ENCODE results near the gene WAS. TPM values are rescaled to one million over a fixed set of nuclear protein-coding genes. Genes with fewer than 3 reads are reported as not detected.
"Not testable (repeated sequence)": the region's sequence is repeated elsewhere in the genome, so short reads cannot be mapped to it uniquely, and the experiment has no call there.

Gene WAS
- total RNA-seq = 10 to 100 TPM; 76.6 to 84.2 TPM

DNA sequence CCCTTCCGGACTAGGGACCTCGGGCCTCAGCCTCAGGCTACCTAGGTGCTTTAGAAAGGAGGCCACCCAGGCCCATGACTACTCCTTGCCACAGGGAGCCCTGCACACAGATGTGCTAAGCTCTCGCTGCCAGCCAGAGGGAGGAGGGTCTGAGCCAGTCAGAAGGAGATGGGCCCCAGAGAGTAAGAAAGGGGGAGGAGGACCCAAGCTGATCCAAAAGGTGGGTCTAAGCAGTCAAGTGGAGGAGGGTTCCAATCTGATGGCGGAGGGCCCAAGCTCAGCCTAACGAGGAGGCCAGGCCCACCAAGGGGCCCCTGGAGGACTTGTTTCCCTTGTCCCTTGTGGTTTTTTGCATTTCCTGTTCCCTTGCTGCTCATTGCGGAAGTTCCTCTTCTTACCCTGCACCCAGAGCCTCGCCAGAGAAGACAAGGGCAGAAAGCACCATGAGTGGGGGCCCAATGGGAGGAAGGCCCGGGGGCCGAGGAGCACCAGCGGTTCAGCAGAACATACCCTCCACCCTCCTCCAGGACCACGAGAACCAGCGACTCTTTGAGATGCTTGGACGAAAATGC is at the start of gene WAS:
Gene WAS (plus strand): TSS at position 389 of the 572 bp plus-strand sequence. CDS start 55 bp downstream, at position 444.
- POLR2A ChIA-PET = interaction anchor here (1.0 to 2.1 kb wide), 4 partner anchors 9 to 54 kb away, joined by 3 to 4 read pairs (median 4); no protein-coding TSS in a partner anchor
- CTCF ChIA-PET = interaction anchor here (1.1 to 1.3 kb wide), 2 partner anchors 35 to 254 kb away, joined by 3 to 4 read pairs; no protein-coding TSS in a partner anchor

DNA sequence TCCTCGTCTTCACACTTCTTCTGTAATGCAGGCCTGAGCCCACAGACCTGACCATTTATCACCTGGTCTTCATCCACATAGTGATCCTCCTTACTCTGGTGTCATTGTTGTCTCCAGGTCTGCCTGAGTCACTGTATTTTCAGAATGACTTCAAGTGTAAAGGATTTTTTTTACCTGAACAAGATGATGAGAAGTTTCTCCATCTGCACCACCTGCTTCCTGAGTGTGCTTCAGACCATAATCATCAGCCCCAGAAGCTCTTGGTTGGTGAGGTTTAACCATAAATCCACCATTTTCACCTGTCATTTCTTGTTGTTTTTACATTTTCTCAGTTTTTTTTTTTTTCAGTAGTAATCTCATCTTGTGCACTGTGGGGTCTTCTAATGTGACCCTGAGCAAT is 47.3 kb upstream of the WAS start:
- ChIA-PET CTCF (no interaction called here), POLR2A (no interaction called here)

DNA sequence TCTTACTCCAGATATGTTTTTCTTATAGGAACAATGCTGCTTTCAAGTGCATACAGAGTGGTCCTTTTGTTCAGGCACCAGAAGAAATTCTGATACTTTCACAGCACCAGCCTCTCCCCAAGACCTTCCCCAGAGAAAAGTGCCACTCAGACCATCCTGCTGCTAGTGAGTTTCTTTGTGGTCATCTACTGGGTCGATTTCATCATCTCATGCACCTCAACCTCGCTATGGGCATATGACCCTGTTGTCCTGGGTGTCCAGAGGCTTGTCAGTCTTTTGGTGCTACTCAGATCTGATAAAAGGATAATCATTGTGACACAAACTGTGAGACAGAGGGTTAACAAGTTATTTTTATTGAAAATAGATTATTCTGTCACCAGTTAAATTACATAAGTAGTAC is 46.8 kb upstream of the WAS start:
- CTCF ChIA-PET = no interaction called here

DNA sequence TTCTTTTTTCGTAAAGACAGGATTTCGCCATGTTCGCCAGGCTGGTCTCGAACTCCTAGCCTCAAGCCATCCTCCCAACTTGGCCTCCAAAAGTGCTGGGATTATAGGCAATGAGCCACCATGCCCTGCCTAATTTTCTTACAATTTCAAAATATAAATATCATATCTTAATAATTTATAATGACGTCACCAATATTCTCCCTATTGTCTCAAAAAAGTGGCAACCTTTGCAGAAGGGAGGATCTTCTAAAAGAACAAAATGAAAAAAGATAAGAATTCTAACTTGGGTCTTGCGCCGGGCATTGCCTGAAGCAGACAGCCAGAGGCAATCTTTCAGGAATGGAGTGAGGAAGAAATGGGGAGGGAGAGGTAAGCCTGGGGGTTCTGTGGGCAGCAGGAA is 37.9 kb upstream of the WAS start:
- ChIA-PET CTCF (interaction anchor here (1.0 kb wide), 1 partner anchor 17 kb away, joined by 3 read pairs; no protein-coding TSS in a partner anchor), POLR2A (no interaction called here)

More for the DNA sequence above, 46.8 kb upstream of the WAS start:
- POLR2A ChIA-PET = no interaction called here

DNA sequence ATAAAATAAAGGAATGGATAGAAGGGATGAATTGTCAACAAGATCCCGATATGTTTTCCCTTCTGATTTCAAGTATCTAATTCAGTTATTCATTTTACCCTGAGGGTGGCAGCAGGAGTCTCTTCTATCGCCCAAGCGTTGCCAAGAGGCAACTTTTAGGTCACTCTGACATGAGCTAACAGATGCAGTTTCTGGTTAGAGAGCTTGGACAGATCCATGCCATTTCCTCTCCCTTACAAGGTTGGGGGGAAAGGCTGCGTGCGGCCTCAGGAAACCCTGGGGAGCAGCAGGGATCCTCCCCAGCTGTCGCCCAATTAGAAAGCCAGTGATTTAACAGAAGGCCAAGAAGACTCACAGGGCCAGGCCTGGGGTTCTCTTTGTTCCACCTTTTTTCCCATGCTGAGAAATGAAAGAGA is 35.3 kb upstream of the WAS start:
- POLR2A ChIA-PET = no interaction called here
- CTCF ChIA-PET = interaction anchor here (0.8 to 1.6 kb wide), 6 partner anchors 28 to 188 kb away, joined by 3 to 4 read pairs (median 3); partner anchors contain the start of genes HDAC6 and WAS

DNA sequence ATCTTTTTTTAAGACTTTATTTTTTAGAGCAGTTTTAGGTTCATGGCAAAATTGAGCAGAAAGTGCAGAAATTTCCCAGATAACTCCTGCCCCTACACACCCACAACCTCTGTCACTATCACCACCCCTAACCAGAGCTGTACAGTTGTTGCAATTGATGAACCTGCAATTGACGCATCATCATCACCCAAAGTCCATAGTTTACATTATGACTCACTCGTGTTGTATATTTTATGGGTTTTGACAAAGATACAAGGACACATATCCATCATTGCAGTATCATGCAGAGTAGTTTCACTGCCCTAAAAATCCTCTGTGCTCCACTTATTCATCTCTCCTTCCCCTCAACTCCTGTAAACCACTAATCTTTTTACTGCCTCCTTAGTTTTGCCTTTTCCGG is 34.5 kb upstream of the WAS start:
- CTCF ChIA-PET = interaction anchor here (1.3 to 1.6 kb wide), 2 partner anchors 48 to 152 kb away, joined by 3 read pairs; partner anchors contain the start of gene HDAC6

DNA sequence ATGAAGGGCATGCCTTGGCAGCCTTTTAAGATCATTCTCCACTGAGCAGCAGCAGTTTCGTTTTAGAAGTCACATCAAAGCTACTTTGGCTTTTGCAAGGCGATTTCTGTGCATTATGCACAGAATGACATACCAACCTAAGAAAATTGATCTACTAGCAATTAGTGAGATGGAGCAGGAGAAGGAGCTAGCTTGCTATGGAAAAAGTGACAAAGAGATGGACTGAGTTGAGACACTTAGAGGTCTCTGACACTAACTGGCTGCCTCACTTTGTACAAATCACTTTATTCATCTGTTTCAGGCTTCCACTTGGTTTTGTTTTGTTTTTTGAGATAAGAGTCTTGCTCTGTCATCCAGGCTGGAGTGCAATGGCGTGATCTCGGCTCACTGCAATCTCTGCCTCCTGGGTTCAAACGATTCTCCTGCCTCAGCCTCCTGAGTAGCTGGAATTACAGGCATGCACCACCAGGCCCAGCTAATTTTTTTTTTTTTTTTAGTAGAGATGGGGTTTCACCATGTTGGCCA is 31.5 kb upstream of the WAS start:
- POLR2A ChIA-PET = not testable (repeated sequence)
- CTCF ChIA-PET = interaction anchor here (0.6 kb wide), 1 partner anchor 213 kb away, joined by 3 read pairs; no protein-coding TSS in a partner anchor

More for the DNA sequence above, 34.5 kb upstream of the WAS start:
- POLR2A ChIA-PET = no interaction called here

DNA sequence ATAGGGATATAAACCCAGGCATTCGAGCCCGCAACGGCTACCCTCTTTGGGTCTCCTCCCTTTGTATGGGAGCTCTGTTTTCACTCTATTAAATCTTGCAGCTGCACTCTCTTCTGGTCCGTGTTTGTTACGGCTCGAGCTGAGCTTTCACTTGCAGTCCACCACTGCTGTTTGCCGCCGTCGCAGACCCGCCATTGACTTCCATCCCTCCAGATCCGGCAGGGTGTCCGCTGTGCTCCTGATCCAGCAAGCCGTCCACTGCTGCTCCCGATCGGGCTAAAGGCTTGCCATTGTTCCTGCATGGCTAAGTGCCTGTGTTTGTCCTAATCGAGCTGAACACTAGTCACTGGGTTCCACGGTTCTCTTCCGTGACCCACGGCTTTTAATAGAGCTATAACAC is 28.9 kb upstream of the WAS start:
- POLR2A ChIA-PET, CTCF ChIA-PET: not testable (repeated sequence)

DNA sequence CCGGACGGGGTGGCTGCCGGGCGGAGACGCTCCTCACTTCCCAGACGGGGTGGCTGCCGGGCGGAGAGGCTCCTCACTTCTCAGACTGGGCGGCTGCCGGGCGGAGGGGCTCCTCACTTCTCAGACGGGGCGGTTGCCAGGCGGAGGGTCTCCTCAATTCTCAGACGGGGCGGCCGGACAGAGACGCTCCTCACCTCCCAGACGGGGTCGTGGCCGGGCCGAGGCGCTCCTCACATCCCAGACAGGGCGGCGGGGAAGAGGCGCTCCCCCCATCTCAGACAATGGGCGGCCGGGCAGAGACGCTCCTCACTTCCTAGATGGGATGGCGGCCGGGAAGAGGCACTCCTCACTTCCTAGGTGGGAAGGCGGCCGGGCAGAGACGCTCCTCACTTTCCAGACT is 23.9 kb upstream of the WAS start:
- CTCF ChIA-PET, POLR2A ChIA-PET: not testable (repeated sequence)

DNA sequence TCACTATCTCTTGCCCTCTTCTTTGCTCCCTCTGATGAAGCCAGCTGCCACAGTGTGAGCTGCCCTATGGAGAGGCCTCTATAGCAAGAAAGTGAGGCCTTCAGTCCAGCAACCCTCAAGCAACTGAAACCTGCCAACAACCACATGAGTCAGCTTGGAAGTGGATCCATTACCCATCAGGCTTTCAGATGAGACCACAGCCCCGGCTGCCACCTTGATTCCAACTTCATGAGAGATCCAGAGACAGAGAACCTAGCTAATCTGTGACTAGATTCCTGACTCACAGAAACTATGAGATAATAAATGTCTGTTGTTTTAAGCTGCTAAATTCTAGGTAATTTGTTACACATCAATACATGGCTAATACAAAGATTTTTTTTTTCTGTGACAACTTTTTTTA is 20.4 kb upstream of the WAS start:
- POLR2A ChIA-PET = no interaction called here
- CTCF ChIA-PET = interaction anchor here (1.0 kb wide), 1 partner anchor 17 kb away, joined by 3 read pairs; no protein-coding TSS in a partner anchor

DNA sequence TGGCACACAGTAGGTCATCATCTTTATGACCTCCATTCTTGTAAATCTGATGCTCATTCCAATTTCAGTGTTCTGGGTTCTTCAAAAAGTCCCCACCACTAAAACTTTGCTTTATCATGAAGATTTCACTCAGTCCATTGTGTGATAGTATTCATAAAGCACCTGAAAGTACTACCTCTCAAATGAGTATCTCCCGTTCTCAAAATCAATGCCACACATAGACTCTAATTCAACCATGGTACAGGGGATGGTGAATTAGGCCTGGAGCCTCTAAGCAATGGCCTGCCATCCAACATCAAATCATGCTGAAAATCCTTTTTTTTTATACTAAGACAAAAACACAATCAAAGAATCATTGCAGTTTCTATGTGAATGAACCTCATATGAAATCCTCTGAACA is 19.4 kb upstream of the WAS start:
- ChIA-PET CTCF (no interaction called here), POLR2A (no interaction called here)

DNA sequence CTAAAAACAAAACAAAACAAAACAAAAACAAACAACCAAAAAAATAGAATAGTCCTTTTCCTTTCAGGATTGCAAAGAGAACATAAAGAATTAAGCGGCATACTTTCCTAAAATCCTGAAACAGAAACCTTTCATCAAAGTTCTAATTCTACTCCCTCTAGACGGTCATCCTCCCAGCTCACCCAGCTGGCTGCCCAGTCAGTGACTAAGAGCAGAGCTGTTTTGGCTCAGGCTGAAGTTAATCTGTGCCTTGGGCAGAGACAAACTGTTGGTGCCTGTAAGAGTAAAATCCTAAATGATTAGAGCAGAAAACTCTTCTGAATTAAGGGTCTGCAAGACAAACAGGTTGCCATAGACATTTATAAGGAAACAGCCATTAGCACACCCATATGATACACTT is 17.6 kb upstream of the WAS start:
- ChIA-PET CTCF (no interaction called here), POLR2A (no interaction called here)

DNA sequence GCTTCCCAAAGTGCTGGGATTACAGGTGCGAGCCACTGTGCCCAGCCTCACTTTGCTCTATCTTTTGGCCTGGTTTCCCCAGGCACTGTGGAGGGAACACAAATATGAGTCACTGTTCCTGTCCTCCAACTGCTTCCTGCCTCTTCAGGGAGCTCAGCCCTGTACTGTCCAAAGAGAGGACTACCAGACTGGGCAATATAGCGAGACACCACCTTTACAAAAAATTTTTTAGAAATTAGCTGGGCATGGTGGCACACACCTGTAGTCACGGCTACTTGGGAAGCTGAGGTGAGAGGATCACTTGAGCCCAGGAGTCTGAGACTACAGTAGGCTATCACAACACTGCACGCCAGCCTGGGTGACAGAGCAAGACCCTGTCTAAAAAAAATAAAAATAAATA is 16.9 kb upstream of the WAS start:
- ChIA-PET CTCF (no interaction called here), POLR2A (no interaction called here)

DNA sequence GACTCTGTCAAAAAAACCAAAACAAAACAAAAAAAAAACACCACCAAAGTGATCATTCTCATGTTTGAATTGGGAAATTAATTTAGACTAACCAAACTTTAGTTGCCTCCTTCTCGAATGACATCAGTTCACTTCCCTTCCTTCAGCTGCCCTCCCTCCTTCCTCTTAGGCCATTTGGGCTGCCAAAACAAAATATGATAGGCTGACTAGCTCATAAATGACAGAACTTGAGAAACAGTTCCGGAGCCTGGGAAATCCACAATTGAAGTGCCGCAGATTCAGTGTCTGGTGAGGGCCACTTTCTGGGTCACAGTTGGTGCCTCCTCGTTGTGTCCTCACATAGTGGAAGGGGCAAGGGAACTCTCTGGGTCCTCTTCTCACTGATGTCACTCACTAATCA is 16.1 kb upstream of the WAS start:
- ChIA-PET POLR2A (interaction anchor here (0.6 kb wide), 1 partner anchor 75 kb away, joined by 8 read pairs; no protein-coding TSS in a partner anchor), CTCF (no interaction called here)

DNA sequence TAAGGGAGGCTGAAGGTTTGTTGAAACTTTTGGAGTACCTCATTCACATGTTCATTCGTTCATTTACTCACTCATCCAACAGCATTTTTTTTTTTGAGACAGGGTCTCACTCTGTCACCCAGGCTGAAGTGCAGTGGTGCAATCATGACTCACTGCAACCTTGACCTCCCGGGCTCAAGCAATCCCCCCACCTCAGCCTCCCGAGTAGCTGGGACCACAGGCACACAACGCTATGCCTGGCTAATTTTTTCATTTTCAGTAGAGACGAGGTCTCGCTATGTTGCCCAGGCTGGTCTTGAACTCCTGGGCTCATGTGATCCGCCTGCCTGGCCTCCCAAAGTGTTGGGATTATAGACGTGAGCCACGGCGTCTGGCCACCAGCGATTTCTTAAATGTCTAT is 15.4 kb upstream of the WAS start:
- CTCF ChIA-PET, POLR2A ChIA-PET: not testable (repeated sequence)

DNA sequence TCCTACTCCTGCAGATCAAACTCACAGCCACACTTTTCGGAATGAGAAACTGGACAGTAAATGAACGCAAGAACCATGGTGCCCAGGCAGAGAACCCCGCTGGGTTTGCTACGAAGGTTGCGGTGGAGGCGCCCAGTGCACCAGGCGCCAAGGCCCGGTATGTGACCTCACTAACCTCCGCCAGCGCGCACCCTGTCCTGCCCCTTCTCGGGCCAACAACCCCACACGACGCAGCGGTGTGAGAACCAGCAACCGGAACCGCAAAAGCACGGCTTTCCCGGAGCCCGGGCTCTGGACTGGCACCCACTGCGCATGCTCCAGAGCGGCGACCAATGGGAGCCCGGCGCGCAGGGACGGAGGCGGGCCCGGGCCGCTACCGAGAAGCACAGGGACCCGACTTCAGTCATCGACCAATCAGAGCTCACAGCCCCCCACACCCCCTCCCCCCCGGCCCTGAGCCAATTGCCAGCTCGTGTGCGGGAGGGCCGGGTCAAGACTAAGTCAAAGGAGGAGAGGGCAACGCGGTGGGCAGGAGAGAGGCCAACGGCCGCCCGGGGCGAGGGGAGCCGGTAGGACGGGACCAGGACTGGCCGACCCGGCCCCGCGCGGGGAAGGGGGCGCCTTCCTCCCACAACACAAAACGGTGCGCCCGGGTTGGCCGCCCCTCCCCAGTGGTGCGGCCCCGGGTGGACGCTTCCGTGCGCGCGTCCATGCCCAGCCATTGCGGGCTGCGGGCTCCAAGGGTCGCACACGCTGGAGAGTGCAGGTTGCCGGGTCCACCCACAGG is 7.3 kb upstream of the WAS start:
- ChIA-PET CTCF (interaction anchor here (0.8 kb wide), 1 partner anchor 28 kb away, joined by 3 read pairs; no protein-coding TSS in a partner anchor), POLR2A (interaction anchor here (0.6 to 1.9 kb wide), 3 partner anchors 20 to 61 kb away, joined by 3 to 6 read pairs (median 6); partner anchors contain the start of gene SUV39H1)

DNA sequence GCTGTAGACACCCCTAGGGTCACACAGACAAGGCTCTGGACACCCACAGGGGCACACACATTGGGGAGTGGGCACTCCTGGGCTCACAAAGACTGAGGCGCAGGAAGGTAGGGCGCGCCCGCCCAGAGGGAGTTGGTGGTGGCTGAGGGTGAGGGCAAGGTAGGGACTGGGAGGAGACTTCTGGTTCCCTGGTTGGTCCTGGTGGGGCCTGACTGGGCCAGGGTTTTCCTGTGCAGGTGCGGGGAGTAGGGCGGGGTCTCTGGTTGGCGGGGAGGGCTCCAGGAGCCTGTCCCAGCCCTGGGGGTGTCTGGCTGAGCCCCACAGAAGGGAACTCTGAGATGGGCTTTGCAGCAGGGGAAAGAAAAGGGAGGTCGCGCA is 6.7 kb upstream of the WAS start:
- CTCF ChIA-PET = no interaction called here
- POLR2A ChIA-PET = interaction anchor here (1.0 to 1.9 kb wide), 2 partner anchors 20 to 61 kb away, joined by 6 read pairs; partner anchors contain the start of gene SUV39H1

DNA sequence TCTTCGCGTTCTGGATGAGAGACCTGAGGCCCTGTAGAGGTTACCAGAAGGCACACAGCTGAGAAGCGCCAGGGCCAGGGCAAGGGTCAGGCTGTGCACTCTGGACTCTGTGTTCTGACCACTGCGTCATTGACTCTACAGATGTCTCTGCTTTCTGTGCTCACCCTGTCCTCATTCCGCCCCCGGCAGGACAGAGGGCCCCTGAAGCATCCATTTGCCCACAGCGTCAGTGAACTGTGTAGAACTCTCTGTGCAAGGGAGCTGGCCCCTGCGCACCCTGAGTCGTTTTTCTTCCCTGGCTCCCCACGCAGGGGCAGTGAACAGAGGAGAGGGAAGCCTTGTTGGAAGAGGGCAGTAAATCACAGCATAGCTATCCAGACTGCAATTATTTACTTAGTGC is 6.1 kb upstream of the WAS start:
- ChIA-PET CTCF (no interaction called here), POLR2A (no interaction called here)

DNA sequence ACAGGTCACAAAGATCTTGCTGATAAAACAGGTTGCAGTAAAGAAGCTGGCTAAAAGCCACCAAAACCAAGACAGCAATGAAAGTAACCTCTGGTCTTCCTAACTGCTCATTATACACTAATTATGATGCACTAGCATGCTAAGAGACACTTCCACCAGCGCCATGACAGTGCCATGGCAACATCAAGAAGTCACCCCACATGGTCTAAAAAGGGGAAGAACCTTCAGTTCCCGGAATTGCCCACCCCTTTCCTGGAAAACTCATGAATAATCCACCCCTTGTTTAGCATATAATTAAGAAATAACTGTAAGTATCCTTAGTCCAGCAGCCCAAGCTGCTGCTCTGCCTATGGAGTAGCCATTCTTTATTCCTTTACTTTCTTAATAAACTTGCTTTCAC is 3.1 kb upstream of the WAS start:
- CTCF ChIA-PET, POLR2A ChIA-PET: not testable (repeated sequence)

DNA sequence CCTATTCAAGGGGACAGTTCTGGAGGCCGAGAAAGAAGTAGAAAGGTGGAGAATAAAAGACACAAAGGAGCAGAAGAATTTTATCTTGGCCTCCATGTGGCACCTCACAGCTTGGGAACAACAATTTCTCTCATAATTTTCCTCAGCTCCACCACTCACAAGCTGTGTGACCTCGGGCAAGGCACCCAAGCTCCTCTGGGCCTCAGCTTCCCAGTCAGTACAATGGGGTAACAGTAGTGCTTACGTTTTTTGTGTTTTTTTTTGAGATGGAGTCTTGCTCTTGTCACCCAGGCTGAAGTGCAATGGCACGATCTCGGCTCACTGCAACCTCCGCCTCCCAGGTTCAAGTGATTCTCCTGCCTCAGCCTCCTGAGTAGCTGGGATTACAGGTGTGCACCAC is 2.7 kb upstream of the WAS start:
- CTCF ChIA-PET, POLR2A ChIA-PET: not testable (repeated sequence)

Data from activated CD8-positive, alpha-beta memory T cell treated with anti-CD3 and anti-CD28 coated beads for 36 hours (primary cell).